Stimulated activated memory B cell treated with anti-CD40 and anti-IgM and Interleukin-4, amounts not matched to agents 10 μg/mL and 1 μg/mL and 100 μg/mL, for 72 hours (primary cell): ENCODE data around the gene NKX2-2.

ENCODE experiments used
- ATAC-seq: fragments of 150-1000 bp; cut with Tn5 transposase; 2 replicates; pipeline ENCODE4 v1.10.0; 2021
- H3K27ac Mint-ChIP-seq: one replicate; pipeline ENCODE4 v1.8.0; 2022; ENCODE audit warnings: mild to moderate bottlenecking, mixed read lengths
- H3K27me3 Mint-ChIP-seq: one replicate; pipeline ENCODE4 v1.8.0; 2022; ENCODE audit warnings: mixed read lengths
- H3K36me3 Mint-ChIP-seq: one replicate; pipeline ENCODE4 v1.8.0; 2022; ENCODE audit warnings: mixed read lengths
- H3K4me1 Mint-ChIP-seq: one replicate; pipeline ENCODE4 v1.8.0; 2022; ENCODE audit warnings: mixed read lengths
- H3K4me3 Mint-ChIP-seq: one replicate; pipeline ENCODE4 v1.8.0; 2022; ENCODE audit warnings: mild to moderate bottlenecking, moderate library complexity, mixed read lengths
- H3K9me3 Mint-ChIP-seq: one replicate; pipeline ENCODE4 v1.8.0; 2022; ENCODE audit warnings: mixed read lengths

Gene NKX2-2

DNA sequence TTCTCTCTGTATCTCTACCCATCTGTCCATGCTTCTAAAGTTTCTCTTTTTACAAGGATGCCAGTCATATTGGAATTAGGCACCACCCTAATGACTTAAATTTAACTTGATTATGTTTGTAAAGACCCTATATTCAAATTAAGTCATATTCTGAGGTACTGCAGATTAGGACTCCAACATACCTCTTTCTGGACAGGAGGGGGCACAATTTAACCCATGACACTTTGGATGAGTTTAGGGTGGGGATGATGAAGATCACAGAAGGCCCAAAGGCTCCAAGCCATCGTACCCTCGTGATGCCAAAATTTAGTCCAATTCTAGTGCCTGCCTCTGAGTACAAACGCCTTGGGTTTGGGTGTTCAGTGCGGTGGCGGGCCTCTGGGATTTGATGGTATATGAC is 15.0 kb upstream of the NKX2-2 start:
- no peak overlapping the region for H3K27ac Mint-ChIP-seq
- ATAC-seq = no peak
- H3K4me3 Mint-ChIP-seq = no peak overlapping the region
- H3K4me1 Mint-ChIP-seq = no peaks in the 10 kb centered on the region
- H3K36me3 Mint-ChIP-seq = no peaks in the 10 kb centered on the region
- peaks cover 39% of the 10 kb centered on the region for H3K27me3 Mint-ChIP-seq
- no peaks in the 10 kb centered on the region for H3K9me3 Mint-ChIP-seq

DNA sequence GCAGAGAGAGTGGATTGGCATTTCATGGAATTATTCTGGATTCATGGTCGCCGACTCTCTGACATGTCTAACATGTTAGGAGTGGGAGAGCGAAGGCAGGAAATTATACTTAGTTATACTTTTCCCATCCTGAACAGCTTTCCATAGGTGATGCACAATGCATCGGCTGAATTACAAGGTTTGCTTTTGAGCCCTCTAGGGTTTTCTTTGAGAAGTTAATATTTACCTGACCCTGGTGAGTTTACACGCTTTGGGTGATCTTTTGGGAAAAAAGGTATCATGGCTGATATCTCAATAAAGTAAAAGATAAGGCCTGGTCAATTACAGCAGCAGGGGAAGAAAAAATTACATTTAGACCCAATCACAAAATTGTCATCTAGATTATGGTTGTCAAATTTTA is 14.0 kb upstream of the NKX2-2 start:
- H3K9me3 Mint-ChIP-seq = no peaks in the 10 kb centered on the region
- peaks cover 49% of the 10 kb centered on the region for H3K27me3 Mint-ChIP-seq

DNA sequence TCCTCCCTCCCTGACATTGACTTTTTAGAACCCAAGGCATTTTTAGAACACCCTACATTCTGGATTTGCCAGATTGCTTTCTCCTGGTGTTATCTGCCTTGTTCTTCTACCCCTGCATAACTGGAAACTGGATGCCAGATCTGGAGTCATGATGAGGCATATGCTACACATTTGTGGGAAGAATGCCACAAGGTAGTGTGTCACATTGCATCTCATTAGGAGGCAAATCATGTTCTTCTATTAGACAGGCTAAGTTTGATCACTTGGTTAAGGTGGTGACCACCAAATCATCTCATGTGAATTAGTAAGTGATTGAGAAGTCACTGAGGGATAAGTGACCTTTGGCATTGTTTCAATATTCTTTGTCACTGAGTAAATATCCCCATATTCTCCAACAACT is 12.9 kb upstream of the NKX2-2 start:
- Mint-ChIP-seq H3K27me3 (peaks cover 52% of the 10 kb centered on the region), H3K4me1 (no peaks in the 10 kb centered on the region)

More for the DNA sequence above, 14.0 kb upstream of the NKX2-2 start:
- H3K4me3 Mint-ChIP-seq = no peak overlapping the region
- no peaks in the 10 kb centered on the region for H3K36me3 Mint-ChIP-seq
- no peak for ATAC-seq
- no peaks in the 10 kb centered on the region for H3K4me1 Mint-ChIP-seq
- no peak overlapping the region for H3K27ac Mint-ChIP-seq

DNA sequence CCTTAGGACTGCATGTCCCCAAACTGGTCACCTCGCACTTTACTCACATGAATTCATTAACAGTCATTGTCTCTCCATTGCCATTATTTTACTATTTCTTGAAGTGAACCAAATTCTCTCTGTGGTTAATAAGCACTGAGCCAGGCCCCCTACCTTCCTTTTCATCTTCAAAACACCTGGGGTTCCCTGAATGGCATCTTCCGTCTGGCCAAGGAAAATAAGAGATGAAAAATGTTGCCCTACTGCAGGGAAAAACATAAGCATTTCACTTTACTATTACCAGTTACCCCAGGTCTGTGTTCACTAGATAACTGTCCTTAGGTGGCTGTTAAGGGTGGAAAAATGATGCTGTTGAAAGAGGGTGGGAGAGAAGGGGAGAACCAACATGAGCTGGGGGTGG is 10.0 kb upstream of the NKX2-2 start:
- Mint-ChIP-seq H3K27ac (no peak overlapping the region), H3K36me3 (no peaks in the 10 kb centered on the region), H3K4me3 (no peak overlapping the region), H3K9me3 (no peaks in the 10 kb centered on the region), H3K4me1 (peaks cover 5% of the 10 kb centered on the region), H3K27me3 (peaks cover 81% of the 10 kb centered on the region)
- no peak for ATAC-seq

More for the DNA sequence above, 12.9 kb upstream of the NKX2-2 start:
- Mint-ChIP-seq H3K27ac (no peak overlapping the region), H3K36me3 (no peaks in the 10 kb centered on the region), H3K4me3 (no peak overlapping the region), H3K9me3 (no peaks in the 10 kb centered on the region)
- no peak for ATAC-seq

DNA sequence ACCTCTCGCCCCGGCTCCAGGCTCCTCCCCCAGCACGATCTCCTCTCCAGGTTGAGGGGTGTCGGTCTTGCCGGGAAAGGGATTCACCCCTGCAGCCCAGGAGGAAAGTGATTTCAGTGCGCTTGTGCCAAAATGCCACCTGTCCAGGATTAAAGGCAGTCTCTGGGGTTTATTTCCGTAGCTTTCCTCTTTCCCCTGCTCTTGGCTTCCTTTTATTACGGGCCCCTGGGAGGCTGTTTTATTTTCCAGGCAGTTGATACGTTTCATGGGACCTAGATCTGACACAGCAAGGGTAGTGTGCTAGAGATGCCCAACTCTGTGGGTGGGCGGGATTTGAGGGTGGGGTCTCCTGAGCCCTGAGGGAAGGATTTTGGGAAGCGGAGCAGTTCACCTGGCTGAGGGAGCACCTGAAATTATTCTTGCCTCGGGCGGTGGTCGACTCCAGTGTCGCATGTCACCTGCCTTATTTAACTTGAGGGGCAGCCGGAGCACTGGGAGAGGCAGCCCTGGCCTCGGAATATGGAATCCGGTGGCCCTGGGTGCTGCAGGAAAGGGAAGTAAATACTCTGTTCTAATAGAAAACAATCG is 9.5 kb upstream of the NKX2-2 start:
- Mint-ChIP-seq H3K4me3 (no peak overlapping the region), H3K27ac (no peak overlapping the region), H3K36me3 (no peaks in the 10 kb centered on the region), H3K4me1 (peaks cover 5% of the 10 kb centered on the region), H3K9me3 (no peaks in the 10 kb centered on the region), H3K27me3 (peaks cover 86% of the 10 kb centered on the region)
- ATAC-seq = no peak

DNA sequence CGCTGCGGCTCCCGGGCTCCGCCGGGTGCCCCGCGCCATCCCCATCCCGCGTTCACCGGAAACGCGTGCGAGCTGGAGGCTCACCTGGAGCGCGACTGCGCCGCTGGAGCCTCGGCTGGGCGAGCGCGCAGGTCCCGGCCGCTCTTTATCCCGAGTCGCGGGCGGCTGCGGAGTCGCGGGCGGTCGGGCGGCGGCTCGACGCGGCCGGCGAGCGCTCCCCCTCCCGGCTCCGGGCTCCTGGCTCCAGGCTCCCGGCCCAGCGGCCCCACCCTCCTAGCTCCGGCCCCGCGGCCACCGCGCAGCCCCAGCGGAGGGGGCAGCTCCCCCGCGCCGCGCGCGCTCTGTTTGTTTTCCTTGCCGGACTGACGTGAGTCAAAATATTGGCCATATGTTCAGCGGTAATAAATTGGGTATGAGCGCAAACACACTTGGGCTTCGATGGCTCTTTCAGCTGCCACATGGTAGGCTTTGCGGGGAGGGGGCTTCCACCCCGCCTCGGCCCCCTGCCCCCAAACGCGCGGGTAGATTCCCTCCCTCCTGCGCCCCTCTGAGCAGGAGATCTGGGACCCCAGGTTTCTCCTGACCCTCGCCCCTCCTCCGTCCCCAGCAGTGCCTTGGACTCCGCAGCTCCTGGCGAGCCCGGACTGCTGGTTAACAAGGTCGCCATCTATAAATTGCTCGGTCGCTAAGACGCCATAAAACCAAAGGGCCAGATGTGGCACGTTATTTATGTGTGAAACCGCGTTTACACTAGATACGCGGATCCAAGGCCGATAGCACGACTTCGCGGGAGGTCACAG is 8.8 kb upstream of the NKX2-2 start:
- no peak overlapping the region for H3K27ac Mint-ChIP-seq
- no peak overlapping the region for H3K4me3 Mint-ChIP-seq
- H3K9me3 Mint-ChIP-seq = no peaks in the 10 kb centered on the region
- peaks cover 9% of the 10 kb centered on the region for H3K4me1 Mint-ChIP-seq
- H3K36me3 Mint-ChIP-seq = no peaks in the 10 kb centered on the region
- H3K27me3 Mint-ChIP-seq = peaks cover 92% of the 10 kb centered on the region
- no peak for ATAC-seq

DNA sequence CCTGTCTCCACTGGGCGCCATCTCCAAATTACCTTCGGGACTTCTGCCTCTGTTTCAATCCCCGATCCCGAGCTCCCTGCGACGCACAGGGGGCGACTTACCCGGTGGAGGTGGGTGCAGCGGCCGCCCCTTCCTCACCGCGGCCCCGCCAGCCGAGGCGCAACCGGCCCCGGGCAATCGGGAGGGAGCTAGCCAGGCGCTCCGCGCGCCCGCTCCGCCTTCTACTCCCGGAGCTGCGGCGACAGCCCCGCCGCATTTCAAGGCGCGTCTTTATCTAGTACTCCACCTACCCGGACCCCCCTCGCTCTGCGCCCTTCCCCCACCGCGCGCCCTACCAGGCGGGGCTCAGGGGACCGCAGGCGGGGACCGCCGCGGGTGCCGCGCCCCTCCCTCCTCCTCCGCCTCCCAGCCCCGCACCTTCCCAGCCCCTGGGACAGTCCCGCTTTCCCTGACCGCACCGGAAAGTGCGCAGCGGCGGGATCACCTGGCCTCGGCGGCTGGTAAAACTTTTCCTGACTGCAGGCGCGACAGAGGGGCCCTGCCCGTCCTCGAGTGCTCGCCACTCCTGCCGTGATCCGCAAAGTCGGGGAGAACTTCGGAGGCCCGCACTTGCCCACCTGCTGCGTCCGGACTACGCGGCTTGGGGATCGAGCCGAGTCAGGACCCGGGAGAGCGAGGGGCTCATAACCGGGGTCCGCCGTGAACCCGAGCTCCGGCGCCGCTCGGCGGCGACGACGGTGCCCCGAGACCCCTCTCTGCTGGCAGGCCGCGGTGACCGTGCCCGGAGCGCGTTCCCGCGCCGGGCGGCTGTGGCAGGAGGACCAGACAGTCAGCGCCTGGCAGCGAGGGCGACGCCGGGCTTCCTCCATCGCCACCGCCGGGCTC is 8.0 kb upstream of the NKX2-2 start:
- H3K4me3 Mint-ChIP-seq = no peak overlapping the region
- no peak overlapping the region for H3K27ac Mint-ChIP-seq
- H3K4me1 Mint-ChIP-seq = peaks cover 15% of the 10 kb centered on the region
- peaks cover 92% of the 10 kb centered on the region for H3K27me3 Mint-ChIP-seq
- ATAC-seq = no peak
- no peaks in the 10 kb centered on the region for H3K36me3 Mint-ChIP-seq
- no peaks in the 10 kb centered on the region for H3K9me3 Mint-ChIP-seq

DNA sequence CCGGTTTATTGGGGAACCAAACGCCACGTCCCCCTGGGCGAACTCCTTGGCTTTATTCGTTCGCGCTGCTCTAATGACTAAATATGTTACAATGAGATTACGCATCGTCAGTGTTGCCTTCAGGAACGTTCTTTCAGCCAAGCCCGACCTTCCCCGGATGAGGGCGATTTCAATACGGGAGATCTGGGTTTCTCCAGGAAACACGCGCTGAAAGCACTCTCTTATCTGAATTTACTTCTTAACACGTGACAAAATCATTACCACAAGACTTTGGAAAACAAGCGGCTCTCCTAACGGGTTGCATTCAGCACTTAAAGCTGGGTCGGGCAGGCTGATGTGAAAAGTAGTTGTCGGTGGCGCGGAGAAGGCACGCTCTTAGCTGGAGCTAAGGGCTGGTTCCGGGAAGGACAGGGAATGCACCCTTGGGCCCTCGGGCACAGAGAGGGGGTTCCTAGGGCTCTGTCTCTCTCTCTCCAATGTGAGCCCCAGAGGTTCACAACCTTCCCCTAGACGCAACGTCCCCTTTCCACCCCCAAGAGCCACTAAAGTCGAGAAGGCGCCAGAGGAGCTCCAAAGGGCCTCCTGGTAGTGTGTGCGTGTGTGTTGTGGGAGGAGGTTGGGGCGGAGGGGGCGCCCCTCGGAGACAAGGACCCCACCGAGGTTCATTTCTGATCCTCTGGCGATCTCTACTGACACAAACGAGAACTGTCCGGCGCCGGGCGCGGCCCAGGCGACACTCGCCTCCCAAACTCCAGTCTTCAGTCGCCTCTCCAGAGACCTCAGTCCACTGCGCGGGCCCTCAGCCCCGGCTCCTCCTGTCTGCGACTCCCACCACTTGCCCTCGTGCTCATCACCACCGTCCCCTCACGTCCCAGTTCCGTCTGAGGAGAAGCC is 7.1 kb upstream of the NKX2-2 start:
- no peaks in the 10 kb centered on the region for H3K9me3 Mint-ChIP-seq
- peak overlapping the region; percentile 15 for H3K4me3 Mint-ChIP-seq
- no peaks in the 10 kb centered on the region for H3K36me3 Mint-ChIP-seq
- H3K27ac Mint-ChIP-seq = no peak overlapping the region
- peaks cover 92% of the 10 kb centered on the region for H3K27me3 Mint-ChIP-seq
- peaks cover 15% of the 10 kb centered on the region for H3K4me1 Mint-ChIP-seq
- no peak for ATAC-seq

DNA sequence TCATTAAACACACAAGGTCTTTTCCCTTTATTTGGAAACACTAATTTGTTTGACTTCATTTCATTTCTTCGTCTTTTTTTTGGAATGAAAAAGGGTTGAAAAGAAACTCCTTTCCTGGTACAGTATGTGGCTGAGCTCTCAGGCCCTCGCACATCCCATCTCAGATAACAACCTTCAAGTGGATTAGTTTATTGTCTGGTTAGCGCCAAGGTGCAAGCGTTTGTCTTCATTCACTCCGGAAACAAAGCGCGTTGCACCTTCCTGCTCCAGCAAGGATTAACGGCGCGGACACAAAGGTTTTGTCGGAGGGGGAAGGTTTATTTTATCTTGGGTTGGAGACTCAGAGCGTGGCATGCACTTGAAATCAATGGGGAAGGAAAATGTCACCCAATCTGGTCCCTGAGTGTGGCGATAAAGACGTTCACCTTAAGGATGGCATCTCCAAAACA is 5.3 kb upstream of the NKX2-2 start:
- H3K27ac Mint-ChIP-seq = no peak overlapping the region
- H3K9me3 Mint-ChIP-seq = no peaks in the 10 kb centered on the region
- peaks cover 15% of the 10 kb centered on the region for H3K4me1 Mint-ChIP-seq
- no peak for ATAC-seq
- H3K27me3 Mint-ChIP-seq = peaks cover 84% of the 10 kb centered on the region
- no peaks in the 10 kb centered on the region for H3K36me3 Mint-ChIP-seq
- H3K4me3 Mint-ChIP-seq = no peak overlapping the region

DNA sequence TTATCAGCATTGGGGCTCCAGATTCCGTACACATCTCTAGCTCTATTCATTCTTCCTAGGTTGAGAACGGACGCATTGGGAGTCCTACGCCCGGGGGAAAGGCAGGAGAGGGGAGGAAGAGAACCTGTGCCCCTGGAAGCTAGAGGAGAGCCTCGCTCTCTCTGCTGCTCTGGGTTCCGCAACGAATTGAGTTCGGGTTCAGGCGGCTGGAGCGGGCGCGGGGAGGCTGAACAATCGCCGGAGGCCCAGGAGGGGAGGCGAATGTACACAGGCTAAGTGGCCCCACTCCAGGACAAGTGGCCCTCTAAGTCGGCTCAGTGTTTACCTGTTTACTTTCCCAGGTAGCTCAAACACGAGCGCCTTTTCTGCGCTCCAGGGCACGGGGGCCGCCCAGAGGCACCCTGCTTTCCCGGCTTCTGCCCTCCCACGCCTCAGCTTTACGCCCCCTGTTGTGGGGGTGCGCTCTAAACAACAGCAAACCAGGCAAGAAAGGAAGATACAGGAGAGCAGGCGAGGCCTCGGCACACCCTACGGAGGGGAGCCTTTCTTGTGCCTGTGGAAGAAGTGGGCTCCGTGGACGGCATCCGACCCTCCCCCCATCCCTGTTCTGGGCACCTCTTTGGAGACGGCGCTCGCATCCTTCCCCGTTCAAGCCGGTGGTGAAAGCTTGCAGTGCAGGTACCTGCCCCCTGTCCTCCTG is 4.6 kb upstream of the NKX2-2 start:
- Mint-ChIP-seq H3K36me3 (no peaks in the 10 kb centered on the region), H3K4me3 (no peak overlapping the region), H3K27me3 (peaks cover 79% of the 10 kb centered on the region), H3K9me3 (no peaks in the 10 kb centered on the region), H3K4me1 (peaks cover 15% of the 10 kb centered on the region), H3K27ac (no peak overlapping the region)
- no peak for ATAC-seq

DNA sequence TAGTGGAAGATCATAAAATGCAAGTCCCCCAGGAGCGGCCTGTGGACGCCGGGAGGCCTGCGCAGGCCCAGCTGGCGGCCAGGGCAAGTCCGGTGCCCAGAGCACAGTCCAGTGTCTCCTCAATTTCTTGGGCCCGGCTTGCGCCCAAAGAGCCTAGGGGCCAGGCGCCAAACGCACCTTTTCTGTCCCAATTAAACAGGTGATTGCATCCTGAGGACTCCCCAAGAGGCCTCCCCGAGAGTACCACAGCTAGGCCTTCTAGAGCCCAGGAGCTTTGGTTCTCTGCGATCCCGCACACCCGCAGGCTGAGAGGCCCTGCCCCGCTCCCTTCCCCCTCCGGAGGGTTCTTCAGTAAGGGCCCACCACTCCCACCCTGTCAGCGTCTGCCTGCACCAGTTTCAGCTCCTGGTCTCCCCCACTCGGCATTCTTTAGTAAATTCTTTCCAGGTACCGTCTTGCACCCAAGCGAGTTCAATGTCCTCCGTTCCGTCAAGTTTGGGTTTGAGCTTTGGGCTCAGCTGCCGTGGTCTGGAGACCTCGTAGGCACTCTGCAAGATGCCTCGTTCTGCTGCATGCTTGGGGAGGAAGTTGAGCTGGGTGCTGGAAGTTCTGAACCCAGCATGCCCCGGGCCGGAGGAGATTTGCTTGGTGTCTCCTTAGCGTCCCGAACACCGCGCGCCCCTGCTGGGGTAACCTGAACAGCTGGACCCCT is 3.9 kb upstream of the NKX2-2 start:
- no peak for ATAC-seq
- H3K9me3 Mint-ChIP-seq = no peaks in the 10 kb centered on the region
- peaks cover 79% of the 10 kb centered on the region for H3K27me3 Mint-ChIP-seq
- no peaks in the 10 kb centered on the region for H3K36me3 Mint-ChIP-seq
- H3K4me1 Mint-ChIP-seq = peaks cover 15% of the 10 kb centered on the region
- H3K27ac Mint-ChIP-seq = no peak overlapping the region
- H3K4me3 Mint-ChIP-seq = no peak overlapping the region

DNA sequence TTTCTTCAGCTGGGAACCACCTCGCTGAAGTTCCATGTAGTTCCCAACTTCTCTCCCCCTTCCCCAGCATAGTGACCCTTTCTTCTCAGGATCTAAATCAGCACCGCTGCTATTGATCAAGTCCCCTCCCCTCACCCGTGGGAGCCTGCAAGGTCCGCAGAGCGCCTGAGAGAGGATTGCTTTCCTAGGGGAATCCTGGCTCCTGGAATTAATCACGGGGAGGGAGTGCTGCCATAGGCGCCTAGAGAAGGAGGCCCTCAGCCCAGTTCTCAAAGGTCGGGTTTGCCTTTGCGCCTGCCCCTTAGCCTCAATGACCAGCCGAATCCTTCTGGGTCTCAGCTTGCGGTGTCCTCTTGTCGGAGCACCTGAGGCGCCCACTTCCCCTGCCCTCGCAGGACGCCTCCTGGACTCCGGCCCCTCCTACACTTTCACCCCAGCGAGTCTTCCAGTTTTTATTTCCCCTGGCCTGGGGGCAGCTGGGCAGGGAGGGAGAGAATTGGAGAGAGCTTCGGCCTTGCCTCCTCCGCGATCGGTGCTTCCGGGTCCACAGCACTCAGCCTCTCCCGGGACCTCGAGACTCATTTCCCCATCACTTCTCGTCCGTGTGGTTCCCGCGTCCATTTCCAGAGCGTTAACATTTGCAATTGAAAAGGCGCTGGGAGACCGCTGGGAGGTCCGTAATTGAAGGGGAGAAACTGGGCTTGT is 3.1 kb upstream of the NKX2-2 start:
- H3K27ac Mint-ChIP-seq = no peak overlapping the region
- peaks cover 15% of the 10 kb centered on the region for H3K4me1 Mint-ChIP-seq
- ATAC-seq = no peak
- H3K4me3 Mint-ChIP-seq = peak overlapping the region; percentile 23
- no peaks in the 10 kb centered on the region for H3K9me3 Mint-ChIP-seq
- no peaks in the 10 kb centered on the region for H3K36me3 Mint-ChIP-seq
- peaks cover 85% of the 10 kb centered on the region for H3K27me3 Mint-ChIP-seq

DNA sequence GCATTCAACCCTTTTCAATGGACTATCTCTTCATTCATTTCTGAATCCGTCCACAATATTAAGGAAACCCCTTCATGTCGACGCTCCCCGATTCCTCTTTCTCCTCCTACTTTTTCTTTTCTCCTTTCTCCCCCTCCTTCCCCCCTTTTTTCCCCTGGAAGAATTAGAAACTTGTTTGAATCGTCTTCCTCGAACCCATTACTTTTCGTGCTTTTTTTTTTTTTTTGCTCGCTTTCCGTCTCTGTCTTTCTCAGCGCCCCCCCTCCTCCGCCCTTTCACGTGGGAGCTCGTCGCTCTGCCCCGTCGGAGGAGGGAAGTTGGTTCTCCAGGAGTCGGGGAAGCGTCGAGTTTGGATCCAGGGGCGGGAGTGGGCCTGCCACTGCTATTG is 2.3 kb upstream of the NKX2-2 start:
- H3K4me3 Mint-ChIP-seq = peak overlapping the region; percentile 40
- ATAC-seq = no peak
- H3K36me3 Mint-ChIP-seq = no peaks in the 10 kb centered on the region
- no peak overlapping the region for H3K27ac Mint-ChIP-seq
- peaks cover 87% of the 10 kb centered on the region for H3K27me3 Mint-ChIP-seq
- no peaks in the 10 kb centered on the region for H3K9me3 Mint-ChIP-seq
- peaks cover 12% of the 10 kb centered on the region for H3K4me1 Mint-ChIP-seq
